NCI-H2029 (cell line): ENCODE results near the gene DNAL1.
"Not testable (repeated sequence)": the region's sequence is repeated elsewhere in the genome, so short reads cannot be mapped to it uniquely, and the experiment has no call there.

Experiments
- DNase-seq: peaks from one replicate; lab custom pipeline; 2025; lab: John Stamatoyannopoulos, UW

Gene DNAL1

DNA sequence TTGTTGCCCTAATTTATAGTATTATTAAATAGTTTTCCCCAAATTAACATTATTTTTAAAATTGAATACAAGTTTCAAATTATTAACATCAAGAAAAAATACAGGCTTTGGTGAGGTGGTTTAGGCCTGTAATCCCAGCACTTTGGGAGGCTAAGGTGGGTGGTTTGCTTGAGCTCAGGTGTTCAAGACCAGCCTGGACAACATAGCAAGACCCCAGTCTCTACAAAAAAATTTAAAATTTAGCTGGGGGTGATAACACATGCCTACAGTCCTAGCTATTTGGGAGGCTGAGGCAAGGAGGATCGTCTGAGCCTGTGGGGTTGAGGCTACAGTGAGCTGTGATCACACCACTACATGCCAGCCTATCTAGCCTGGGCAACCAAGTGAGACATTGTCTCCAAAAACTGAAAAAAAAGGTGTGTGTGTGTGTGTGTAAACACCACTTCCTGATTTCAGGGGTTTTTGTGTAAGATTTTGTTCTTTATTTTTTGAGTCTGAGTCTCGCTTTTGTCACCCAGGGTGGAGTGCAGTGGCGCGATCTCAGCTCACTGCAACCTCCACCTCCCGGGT lies 3.9 kb upstream of the DNAL1 start:
- DNase-seq = no peak

DNA sequence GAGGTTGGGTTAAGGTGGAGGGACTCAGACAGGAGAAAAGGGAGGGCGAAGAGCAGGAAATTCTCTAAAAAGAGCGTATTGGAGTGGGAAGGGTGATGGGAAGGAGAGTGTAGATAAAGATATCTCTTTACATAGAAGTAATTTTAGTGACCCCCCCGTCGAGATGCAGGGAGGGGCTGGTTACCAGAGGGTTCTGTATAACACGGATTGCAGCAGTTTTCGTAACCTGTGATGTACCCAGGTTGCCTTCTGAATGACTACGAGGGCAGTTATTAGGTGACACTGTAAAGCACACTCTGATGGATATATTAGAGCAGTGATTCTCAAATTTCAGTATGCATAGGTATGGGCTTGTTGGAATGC lies 443 bp downstream of the DNAL1 start:
- DNase-seq = no peak

DNA sequence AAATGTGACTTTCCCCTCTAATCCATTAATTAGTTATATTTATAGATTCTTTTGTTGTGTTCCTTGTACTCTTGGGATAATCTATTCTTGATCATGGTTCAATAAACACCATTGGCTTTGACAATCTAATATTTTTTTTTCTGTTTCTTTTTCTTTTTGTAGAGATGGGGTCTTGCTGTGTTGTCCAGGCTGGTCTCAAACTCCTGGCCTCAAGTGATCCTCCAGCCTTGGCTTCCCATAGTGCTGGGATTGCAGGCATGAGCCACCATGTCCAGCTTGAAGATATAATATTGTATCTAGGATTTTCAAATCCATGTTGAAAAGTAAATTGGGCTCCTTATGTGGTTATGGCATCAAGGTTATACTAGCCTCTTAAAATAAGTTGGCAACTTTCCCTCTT lies 6.2 kb downstream of the DNAL1 start:
- no peak for DNase-seq

DNA sequence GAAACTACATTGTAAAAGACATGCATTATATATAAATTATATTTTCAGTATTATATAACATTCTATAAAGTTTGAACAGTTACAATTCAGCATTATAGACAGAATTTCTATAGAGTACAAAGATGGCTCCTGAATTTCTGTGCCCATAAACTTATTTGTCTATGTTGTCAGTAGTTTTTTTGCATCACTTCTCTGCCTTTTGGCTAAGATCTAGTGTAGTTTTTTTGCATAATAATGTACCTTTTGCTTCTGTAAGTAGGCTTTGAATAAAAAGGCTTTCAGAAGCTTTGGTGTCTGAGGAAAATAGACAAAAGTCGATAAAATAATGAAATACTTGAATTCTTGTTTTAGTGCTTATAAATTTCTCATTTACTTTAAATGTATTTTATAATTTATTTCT lies 11.1 kb downstream of the DNAL1 start:
- DNase-seq = no peak

DNA sequence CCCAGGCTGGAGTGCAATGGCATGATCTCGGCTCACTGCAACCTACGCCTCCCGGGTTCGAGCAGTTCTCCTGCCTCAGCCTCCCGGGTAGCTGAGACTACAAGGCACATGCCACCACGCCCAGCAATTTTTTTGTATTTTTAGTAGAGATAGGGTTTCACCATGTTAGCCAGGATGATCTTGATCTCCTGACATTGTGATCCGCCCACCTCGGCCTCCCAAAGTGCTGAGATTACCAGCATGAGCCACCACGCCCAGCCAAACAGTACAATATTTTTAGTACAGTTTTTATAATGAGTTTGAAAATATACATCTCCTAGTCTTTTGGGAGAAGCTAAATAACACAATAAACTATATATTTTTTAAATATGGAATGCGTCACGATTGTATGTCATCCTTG lies 14.4 kb downstream of the DNAL1 start:
- DNase-seq = not testable (repeated sequence)

DNA sequence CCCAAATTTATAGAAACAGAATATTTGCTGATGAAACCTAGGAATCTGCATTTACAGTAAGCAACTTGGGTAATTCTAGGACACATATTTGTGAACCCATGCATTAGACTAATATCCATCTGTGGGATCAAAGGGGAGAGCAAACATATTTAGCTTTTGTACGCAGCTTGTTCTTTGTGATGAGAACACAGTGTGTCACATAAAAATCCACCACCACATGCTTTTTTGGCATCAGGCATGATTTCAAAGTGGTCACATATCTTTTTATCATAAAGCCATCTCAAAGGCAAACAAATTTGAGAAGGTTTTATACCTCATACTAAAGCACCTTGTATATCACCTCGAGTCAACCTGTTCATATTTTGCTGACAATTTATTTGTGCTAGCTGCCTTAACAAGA lies 15.7 kb downstream of the DNAL1 start:
- no peak for DNase-seq

DNA sequence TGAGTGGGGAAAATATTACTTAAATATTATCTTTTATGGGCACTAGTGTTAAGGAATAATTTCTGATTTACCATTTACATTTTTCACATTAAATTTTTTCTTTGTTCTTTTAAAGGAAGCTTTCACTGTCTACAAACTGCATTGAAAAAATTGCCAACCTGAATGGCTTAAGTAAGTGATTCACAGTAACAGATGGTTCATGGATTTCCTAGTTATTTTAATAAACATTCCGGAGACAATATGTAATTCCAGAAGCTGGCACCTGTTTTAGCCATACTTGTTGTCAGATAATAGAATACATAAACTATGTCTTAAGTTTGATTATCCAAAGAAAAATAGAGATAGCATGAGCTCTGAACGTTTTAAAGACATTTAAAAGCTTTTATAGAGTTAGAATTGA lies 17.1 kb downstream of the DNAL1 start:
- DNase-seq = no peak

DNA sequence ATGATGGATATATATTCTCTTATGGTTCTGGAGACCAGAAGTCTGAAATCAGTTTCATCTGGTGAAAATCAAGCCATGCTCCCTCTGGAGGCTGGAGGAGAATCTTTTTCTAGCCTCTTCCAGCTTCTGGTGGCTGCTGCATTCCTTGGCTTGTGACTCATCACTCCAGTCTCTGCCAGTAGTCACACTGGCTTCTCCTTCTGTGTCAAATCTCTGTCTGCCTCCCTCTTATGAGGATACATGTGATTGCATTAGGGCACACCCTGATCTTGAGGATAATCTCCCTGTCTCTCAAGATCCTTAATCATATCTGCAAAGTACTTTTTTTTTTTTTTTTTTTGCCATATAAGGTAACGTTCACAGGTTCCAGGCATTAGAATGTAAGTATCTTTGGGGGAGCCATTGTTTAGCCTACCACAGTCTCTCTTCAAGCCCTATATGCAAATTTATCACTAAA lies 17.7 kb downstream of the DNAL1 start:
- no peak for DNase-seq

DNA sequence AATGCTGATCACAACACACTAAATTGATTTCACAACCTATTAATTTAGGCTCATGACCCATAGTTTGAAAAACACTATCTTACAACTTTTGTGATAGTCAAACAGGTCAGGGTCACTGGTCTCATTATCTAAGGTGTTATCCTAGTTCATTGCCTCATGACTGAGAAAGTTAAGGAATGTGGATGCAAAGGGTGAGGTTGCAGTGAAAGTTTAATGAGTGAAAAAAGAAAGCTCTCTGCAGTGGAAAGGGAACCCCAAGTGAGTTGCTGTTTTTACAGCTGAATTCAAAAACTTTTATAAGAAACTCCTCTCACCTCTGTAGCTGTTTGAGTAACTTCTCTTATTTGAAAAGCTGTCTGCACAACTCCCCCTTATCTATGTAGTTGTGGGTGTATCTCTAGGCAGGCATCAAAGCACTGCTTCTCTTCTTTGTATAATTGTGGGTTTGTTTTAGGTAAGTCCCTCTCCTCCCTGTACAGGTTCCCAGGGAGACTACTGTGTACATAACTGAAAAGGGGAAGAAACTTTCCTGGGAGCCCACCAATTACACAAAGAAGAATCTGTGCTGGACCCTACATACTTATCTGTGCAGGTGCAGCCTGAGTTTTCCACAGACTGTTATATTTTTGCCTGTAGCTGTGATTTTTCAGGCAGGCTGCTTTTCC lies 18.9 kb downstream of the DNAL1 start:
- DNase-seq = no peak

DNA sequence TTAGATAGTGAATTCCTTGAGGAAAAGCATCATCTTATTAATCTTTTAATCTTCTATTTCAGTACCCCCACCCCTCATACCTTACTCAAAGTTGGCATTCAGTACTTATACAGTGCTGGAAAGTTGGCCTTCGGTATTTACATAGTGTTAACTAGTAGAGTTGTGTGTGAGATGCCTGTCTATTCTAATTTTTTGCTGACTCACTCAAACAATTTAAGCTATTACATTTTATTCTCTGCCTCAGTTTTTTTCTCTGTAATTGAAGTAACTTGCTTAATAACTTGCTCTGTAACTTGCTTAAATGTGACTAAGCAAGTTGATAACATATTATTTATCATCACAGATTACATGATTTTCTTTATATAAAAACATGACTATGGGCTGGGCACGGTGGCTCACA lies 20.3 kb downstream of the DNAL1 start:
- no peak for DNase-seq

DNA sequence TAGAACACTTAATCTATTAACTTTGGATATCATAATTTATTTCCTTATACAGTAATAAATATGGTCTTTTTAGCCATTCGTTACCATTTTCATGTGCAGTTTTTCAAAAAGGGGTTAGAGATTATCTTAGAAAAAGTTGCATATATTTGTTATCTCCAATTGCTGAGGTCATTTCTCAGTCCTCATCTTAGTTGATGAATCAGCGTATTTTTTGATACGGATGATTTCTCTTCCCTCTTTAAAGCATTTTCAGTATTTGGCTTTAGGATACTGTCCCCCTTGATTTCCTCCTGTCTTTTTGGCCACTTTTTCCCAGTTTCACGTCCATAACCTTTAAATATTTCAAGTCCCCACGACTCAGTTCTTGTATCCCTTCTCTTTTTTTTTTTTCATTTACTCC lies 21.8 kb downstream of the DNAL1 start:
- no peak for DNase-seq

DNA sequence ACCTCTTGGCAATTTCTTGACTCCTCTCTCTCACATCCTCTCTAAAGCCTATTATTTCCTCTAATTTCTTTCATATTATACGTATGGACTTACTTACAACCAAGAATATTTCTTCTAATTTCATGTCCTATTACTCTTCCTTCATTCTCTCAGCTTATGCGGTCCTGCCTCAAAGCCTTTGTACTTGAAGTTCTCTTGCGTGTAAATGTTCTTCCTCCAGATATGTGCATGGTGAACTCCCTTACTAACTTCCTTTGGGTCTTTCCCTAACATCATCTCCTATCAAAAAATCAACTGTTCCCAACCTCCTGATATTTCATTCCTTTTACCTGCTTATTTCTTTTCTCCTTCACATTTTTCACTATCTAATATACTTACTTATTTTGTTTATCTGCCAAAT lies 23.1 kb downstream of the DNAL1 start:
- DNase-seq = no peak

DNA sequence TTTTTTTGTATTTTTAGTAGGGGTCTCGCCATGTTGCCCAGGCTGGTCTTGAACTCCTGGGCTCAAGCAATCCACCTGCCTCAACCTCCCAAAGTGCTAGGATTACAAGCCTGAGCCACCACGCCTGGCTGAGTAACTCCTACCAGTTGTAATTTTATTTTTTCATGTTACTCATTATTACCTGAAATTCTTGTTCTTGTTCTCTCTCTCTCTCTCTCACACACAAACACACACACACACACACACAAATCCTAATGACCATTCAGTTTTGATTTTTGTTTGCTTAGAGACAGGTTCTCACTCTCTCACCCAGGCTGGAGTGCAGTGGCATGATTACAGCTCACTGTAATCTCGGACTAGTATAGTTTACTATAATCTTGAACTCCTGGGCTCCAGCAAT lies 30.2 kb downstream of the DNAL1 start:
- DNase-seq = no peak

DNA sequence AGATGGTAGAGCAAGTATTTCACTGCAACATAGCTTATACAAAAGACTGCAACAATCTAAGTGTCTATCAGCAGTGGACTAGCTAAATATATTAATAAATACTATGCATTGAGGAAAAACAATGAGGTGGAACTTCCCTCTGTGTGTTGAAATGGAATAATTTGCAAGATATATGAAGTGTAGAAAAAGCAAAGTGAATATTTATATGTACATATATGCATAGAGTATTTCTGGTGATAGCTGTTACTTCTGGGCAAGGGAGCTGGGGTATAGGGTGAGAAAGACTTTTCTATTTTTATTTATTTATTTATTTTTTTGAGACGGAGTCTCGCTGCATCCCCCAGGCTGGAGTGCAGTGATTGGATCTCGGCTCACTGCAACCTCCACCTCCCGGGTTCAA lies 33.9 kb downstream of the DNAL1 start:
- DNase-seq = no peak

DNA sequence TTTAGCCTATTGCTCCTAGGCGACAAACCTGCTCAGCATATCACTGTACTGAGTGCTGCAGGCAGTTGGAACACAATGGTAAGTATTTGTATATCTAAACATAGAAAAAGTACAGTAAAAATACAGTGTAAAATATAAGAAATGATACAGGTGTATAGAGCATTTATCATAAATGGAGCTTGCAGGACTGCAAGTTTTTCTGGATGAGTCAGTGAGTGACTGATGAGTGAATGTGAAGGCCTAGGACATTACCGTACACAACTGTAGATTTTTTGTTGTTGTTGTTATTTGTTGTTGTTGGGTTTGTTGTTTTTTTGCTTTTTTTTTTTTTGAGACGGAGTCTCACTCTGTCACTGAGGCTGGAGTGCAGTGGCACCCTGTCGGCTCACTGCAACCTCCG lies 36.0 kb downstream of the DNAL1 start:
- no peak for DNase-seq

DNA sequence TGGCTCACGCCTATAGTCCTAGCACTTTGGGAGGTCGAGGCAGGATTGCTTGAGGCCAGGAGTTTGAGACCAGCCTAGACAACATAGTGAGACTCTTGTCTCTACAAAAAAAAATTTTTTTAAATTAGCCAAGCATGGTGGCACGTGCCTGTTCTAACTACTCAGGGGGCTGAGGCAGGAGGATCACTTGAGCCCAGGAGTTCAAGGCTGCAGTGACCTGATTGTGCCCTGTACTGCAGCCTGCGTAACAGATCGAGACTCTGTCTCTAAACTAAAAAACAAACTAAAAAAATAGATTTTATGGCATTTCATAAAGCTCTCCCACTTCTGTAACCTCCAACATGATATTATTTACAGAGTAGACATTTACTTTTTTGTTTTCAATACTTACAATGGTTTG lies 39.8 kb downstream of the DNAL1 start:
- no peak for DNase-seq

DNA sequence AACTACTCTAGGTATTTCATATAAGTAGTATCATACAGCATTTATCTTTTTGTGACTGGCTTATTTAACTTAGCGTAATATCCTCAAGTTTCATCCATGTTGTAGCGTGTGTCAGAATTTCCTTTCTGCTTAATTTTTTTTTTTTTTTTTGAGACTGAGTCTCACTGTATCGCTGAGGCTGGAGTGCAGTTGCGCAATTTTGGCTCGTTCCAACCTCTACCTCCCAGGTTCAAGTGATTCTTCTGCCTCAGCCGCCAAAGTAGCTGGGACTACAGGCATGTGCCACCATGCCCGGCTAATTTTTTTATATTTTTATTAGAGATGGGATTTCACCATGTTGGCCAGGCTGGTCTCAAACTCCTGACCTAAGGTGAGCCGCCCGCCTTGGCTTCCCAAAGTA lies 40.5 kb downstream of the DNAL1 start:
- no peak for DNase-seq

DNA sequence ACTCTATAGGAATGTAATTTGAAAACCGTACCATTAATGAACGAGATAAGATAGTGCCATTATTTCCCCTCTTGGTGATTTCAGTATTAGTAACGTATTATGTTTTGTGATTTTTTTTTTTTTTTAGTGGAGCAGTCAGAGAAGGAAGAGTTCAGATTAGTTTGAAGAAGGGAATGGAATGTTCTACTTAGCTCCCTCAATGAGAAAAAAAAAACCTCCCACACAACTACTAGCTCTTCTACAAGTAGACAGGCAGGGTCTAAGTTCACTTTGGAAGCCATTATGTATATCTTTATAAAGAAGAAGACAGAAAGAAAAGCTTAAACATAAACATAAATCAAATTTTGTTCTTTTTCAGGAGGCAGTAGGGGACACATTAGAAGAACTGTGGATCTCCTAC lies 42.1 kb downstream of the DNAL1 start:
- no peak for DNase-seq

DNA sequence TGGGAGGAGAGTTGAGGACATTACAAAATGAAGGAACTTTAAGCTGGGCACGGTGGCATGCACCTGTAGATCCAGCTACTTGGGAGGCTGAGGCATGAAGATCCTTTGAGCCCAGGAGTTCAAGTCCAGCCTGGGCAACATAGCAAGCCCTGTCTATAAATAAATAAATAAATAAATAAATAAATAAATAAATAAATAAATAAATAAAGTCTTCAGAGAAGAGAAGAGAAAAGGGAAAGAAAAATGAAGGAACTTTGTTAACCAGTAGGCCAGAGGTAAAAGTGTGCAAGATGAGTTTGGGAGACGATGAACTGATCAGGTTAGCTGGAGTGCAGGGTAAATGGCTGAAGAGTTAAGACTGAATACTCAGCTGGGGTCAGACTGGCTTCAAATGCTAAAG lies 49.3 kb downstream of the DNAL1 start:
- DNase-seq = no peak

DNA sequence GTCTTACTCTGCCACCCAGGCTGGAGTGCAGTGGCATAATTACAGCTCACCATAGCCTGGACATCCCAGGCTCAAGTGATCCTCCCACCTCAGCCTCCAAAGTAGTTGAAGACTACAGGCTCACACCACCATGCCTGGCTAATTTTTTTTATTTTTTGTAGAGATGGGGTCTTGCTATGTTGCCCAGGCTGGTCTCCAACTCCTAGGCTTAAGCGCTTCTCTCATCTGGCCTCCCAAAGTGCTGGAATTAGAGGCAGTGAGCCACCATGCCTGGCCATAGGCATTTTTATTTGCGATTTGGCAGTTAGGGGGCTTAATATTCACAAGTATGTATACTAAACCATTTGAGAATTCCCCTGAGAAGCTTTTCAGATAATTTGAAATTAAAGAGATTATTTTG lies 50.3 kb downstream of the DNAL1 start:
- no peak for DNase-seq

DNA sequence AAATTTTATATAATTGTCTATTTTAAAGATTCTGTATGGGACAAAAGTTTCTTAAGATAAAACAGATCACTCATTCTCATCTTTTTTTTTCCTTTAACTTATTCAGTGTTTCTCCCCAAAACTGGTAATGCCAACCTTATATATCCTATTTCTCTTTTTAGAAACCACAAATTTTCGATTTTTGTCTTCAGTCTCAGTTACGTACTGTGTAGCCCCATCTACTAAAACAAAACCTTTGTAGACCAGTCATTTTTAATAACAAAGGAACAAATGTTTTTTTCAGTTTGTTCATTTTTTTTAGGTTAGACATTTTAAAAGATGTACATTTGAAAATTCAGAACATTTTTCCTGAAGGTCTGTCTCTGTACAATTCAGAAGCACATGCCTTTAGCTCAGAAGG lies 51.2 kb downstream of the DNAL1 start:
- DNase-seq = no peak

DNA sequence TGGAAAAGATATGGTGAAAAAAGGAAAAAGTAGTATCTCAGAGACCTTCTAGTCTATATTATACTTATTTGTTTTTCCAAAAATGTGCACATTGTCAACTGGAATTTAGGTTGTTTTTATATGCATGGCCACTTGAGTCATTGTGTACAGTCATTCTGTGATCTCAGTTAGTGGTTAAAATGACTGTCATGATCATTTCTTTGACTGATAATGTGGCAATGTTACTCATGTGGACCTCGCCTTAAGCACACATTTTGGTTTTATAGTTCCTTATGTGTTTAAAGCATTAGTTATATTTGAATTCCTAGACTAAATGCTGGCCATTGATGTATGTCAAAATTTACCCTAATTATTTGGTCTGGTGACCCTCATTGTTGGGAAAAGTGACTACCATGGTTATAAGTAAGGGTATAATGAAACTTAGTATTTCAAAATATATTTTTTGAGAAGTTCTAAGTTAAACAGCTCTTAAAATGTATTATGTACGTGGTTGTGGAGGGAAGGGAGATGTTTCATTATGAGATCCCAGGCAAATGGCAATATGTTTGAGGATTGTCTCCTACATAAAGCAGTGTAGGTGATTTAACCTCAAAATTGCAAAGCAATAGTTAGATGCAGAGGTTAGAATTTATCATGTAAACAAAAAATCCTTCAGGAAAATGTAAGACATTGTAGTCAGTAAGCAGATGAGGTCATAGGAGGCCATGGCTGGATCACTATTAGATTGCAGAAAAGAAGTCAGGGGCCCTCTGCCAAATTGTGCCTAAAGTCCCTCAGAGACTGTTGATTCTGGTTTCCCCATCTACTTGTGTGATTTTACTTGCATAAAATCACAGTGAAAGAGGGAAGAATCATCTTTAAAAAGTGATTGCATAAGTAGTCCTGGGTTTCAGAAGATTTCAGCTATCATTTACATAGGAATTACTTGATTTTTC lies 51.9 kb downstream of the DNAL1 start:
- DNase-seq = no peak

DNA sequence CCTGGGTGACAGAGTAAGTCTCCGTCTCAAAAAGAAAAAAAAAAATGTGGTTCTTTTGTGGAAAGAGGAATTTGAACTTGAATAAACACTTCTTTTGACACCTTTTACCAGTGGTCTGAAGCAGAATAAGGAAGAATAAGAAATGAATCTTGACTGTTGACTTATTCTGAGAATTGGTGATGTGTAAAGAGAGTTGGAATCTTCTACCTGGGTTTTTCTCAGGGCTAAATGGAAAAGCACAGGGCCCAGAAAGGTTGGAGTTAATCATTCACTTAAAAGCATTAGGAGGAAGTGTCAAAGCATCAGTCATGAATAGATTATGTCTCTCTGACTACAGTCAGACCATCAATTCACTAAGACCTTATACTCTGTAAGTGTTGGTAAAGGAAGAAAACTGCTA lies 55.5 kb downstream of the DNAL1 start:
- no peak for DNase-seq
